NCI-H2171 treated with DMSO at 0.1 percent for 48 hours (cell line): Measurements from ENCODE around the gene EVL.
A peak's percentile ranks its signal among the peaks of the same experiment; 100 is the strongest.
"Not testable (repeated sequence)": the region's sequence is repeated elsewhere in the genome, so short reads cannot be mapped to it uniquely, and the experiment has no call there.

Source experiments
- DNase-seq: peaks from one replicate; lab custom pipeline; 2025; lab: John Stamatoyannopoulos, UW

The EVL gene

GRCh38 chr14:100065111-100065871, at the start of gene EVL:
TSS of gene EVL (plus strand) at chr14:100065422. CDS start at chr14:100065501, 79 bp downstream.
- no peak for DNase-seq

GRCh38 chr14:100017553-100017952, 47.7 kb upstream of the EVL start:
- no peak for DNase-seq

- no peak for DNase-seq
Measured at GRCh38 chr14:100018054-100018453, 47.2 kb upstream of the EVL start.

GRCh38 chr14:100018482-100018881, 46.7 kb upstream of the EVL start:
- no peak for DNase-seq

- peak; percentile 63 for DNase-seq
Measured at GRCh38 chr14:100019156-100019744, 46.0 kb upstream of the EVL start.

GRCh38 chr14:100020629-100021028, 44.6 kb upstream of the EVL start:
- DNase-seq = no peak

- DNase-seq = peak; percentile 85
Measured at GRCh38 chr14:100022772-100023451, 42.3 kb upstream of the EVL start.

- peak; percentile 41 for DNase-seq
Measured at GRCh38 chr14:100025111-100025510, 40.1 kb upstream of the EVL start.

GRCh38 chr14:100027771-100028490, 37.3 kb upstream of the EVL start:
- no peak for DNase-seq

GRCh38 chr14:100028990-100029677, 36.1 kb upstream of the EVL start:
- DNase-seq = no peak

GRCh38 chr14:100030006-100030405, 35.2 kb upstream of the EVL start:
- not testable (repeated sequence) for DNase-seq

GRCh38 chr14:100030452-100031153, 34.6 kb upstream of the EVL start:
- DNase-seq = no peak

GRCh38 chr14:100031506-100032281, 33.5 kb upstream of the EVL start:
- no peak for DNase-seq

GRCh38 chr14:100032738-100033137, 32.5 kb upstream of the EVL start:
- DNase-seq = no peak

GRCh38 chr14:100033347-100034075, 31.7 kb upstream of the EVL start:
- DNase-seq = no peak

GRCh38 chr14:100034468-100034867, 30.8 kb upstream of the EVL start:
- no peak for DNase-seq

- peak; percentile 45 for DNase-seq
Measured at GRCh38 chr14:100034961-100035500, 30.2 kb upstream of the EVL start.

- DNase-seq = no peak
Measured at GRCh38 chr14:100035700-100036099, 29.5 kb upstream of the EVL start.

GRCh38 chr14:100037353-100037752, 27.9 kb upstream of the EVL start:
- DNase-seq = no peak
